HepG2 (cell line): Measurements from ENCODE around the gene ZNF691. TPM values are rescaled to one million over a fixed set of nuclear protein-coding genes. Genes with fewer than 3 reads are reported as not detected.

Experiments
- ATF2 ChIP-seq: sonication (generic); formaldehyde crosslinking; IDR thresholded peaks from 2 replicates; pipeline ENCODE4 v1.4.0; 2020; ENCODE audit warnings: missing genetic modification reagents
- GABPB1 ChIP-seq: IDR thresholded peaks from 2 replicates; pipeline ENCODE4 v1.6.1; 2016; ENCODE audit warnings: mild to moderate bottlenecking, missing genetic modification reagents, moderate library complexity, missing compliant biosample characterization
- LBX2 ChIP-seq: sonication (generic); formaldehyde crosslinking; IDR thresholded peaks from 2 replicates; pipeline ENCODE4 v1.5.0; 2020; ENCODE audit warnings: missing genetic modification reagents, mild to moderate bottlenecking, borderline replicate concordance
- MXD4 ChIP-seq: IDR thresholded peaks from 2 replicates; pipeline ENCODE4 v1.6.1; 2016; ENCODE audit warnings: mild to moderate bottlenecking, missing biosample characterization, missing genetic modification reagents
- MZF1 ChIP-seq: sonication (generic); formaldehyde crosslinking; IDR thresholded peaks from 2 replicates; pipeline ENCODE4 v1.8.1; 2023; ENCODE audit warnings: mild to moderate bottlenecking, missing genetic modification reagents, borderline replicate concordance
- NFKB2 ChIP-seq: sonication (generic); formaldehyde crosslinking; IDR thresholded peaks from 2 replicates; pipeline ENCODE4 v1.4.0; 2020; ENCODE audit warnings: missing genetic modification reagents, borderline replicate concordance
- ZBED4 ChIP-seq: sonication (generic); formaldehyde crosslinking; IDR thresholded peaks from 2 replicates; pipeline ENCODE4 v1.4.0; 2020; ENCODE audit warnings: missing genetic modification reagents, borderline replicate concordance
- ZNF407 ChIP-seq: sonication (generic); formaldehyde crosslinking; IDR thresholded peaks from one replicate; pipeline ENCODE4 v1.5.1; 2020; ENCODE audit warnings: mild to moderate bottlenecking, missing genetic modification reagents; ENCODE audit errors: not compliant biosample characterization
- ZNF747 ChIP-seq: sonication (generic); formaldehyde crosslinking; IDR thresholded peaks from 2 replicates; pipeline ENCODE4 v1.8.1; 2023; ENCODE audit warnings: missing genetic modification reagents, mild to moderate bottlenecking, borderline replicate concordance
- ZSCAN20 ChIP-seq: sonication (generic); formaldehyde crosslinking; IDR thresholded peaks from 2 replicates; pipeline ENCODE4 v1.4.0; 2020; ENCODE audit warnings: missing genetic modification reagents, mild to moderate bottlenecking, borderline replicate concordance
- polyA plus RNA-seq, 8 experiments: library from polyadenylated mRNA; depleted of rRNA in 3 of 8; stranded (reverse) in 7 of 8; unstranded in 1 of 8; fragments of >200 nt; fragmentation: Illumina TruSeq in 4 of 8; extraction: Trizol in 4 of 8; gene quantifications; 2 replicates each; pipeline versions ENCODE4 v1.2.1 to v1.2.3, GENCODE V29; 2011 to 2016; ENCODE audit warnings: low read depth in 4 of 8, missing spikeins in 1 of 8, mixed read lengths in 1 of 8; ENCODE audit not compliant: insufficient read depth in 1 of 8
- total RNA-seq, 5 experiments: library from RNA; depleted of rRNA; stranded (reverse); fragments of >200 nt; fragmentation: Illumina TruSeq; extraction: Trizol; gene quantifications; 2 replicates each; pipeline ENCODE4 v1.2.3, GENCODE V29; 2016; ENCODE audit warnings: low read depth in 1 of 5

Gene ZNF691
- total and polyA plus RNA-seq, 2 of the 13 experiments (the other 11 are each of a cell fraction or from before 2014, with no cell fraction given): 7.6 to 7.8 TPM

GRCh38 chr1:42816585-42817439 is 29.6 kb upstream of the ZNF691 start, which contains the start of the genes ERMAP and SVBP (continued):
- TF ChIP-seq ZNF407: peak; percentile 35
- TF ChIP-seq LBX2 (CRISPR knock-in tag): no peak
- 0 out of 2 replicates have a peak, but pooled peaks have one; percentile 10 for TF ChIP-seq ZNF747 (CRISPR knock-in tag)
- TF ChIP-seq ATF2 (CRISPR knock-in tag): no peak; the same call in 1 of the 2 replicates
- TF ChIP-seq ZSCAN20 (CRISPR knock-in tag): 0 out of 2 replicates have a peak, but pooled peaks have one; percentile 34
- no peak for TF ChIP-seq MZF1 (CRISPR knock-in tag)
- TF ChIP-seq GABPB1 (CRISPR knock-in tag): peak; percentile 71; the same call in 1 of the 2 replicates
- TF ChIP-seq MXD4: no peak
- no peak for TF ChIP-seq ZBED4 (CRISPR knock-in tag)
- TF ChIP-seq NFKB2 (CRISPR knock-in tag): peak; percentile 52; the same call in 1 of the 2 replicates
